Epidermal melanocyte (primary cell): ENCODE data around the gene CIB2.
"Not testable (repeated sequence)": the region's sequence is repeated elsewhere in the genome, so short reads cannot be mapped to it uniquely, and the experiment has no call there.

ENCODE experiments used
- DNase-seq: peaks from one replicate; pipeline ENCODE4 v3.0.0; 2011; ENCODE audit warnings: low spot score; ENCODE audit not compliant: insufficient read length

Gene CIB2

GRCh38 chr15:78131295-78132061, at the start of gene CIB2:
CIB2 (minus strand) TSS chr15:78131445; CDS start chr15:78131215, 230 bp downstream.
- DNase-seq = peak; percentile 84

- no peak for DNase-seq
Observed at GRCh38 chr15:78179906-78180305, 48.7 kb upstream of the CIB2 start.

- DNase-seq = no peak
Observed at GRCh38 chr15:78179286-78179840, 48.1 kb upstream of the CIB2 start.

GRCh38 chr15:78178064-78178463, 46.8 kb upstream of the CIB2 start:
- no peak for DNase-seq

GRCh38 chr15:78177447-78177873, 46.2 kb upstream of the CIB2 start:
- no peak for DNase-seq

- DNase-seq = no peak
Observed at GRCh38 chr15:78175330-78175729, 44.1 kb upstream of the CIB2 start.

GRCh38 chr15:78174401-78174800, 43.2 kb upstream of the CIB2 start:
- no peak for DNase-seq

- DNase-seq = no peak
Observed at GRCh38 chr15:78171864-78172472, 40.7 kb upstream of the CIB2 start.

GRCh38 chr15:78170848-78171773, 39.9 kb upstream of the CIB2 start:
- DNase-seq = no peak

- DNase-seq = no peak
Observed at GRCh38 chr15:78168608-78169007, 37.4 kb upstream of the CIB2 start.

GRCh38 chr15:78167227-78167888, 36.1 kb upstream of the CIB2 start:
- no peak for DNase-seq

GRCh38 chr15:78164010-78164409, 32.8 kb upstream of the CIB2 start:
- DNase-seq = no peak

- DNase-seq = no peak
Observed at GRCh38 chr15:78162038-78162437, 30.8 kb upstream of the CIB2 start.

- DNase-seq = no peak
Observed at GRCh38 chr15:78159395-78159794, 28.1 kb upstream of the CIB2 start.

GRCh38 chr15:78157203-78157602, 26.0 kb upstream of the CIB2 start:
- no peak for DNase-seq

GRCh38 chr15:78156653-78157052, 25.4 kb upstream of the CIB2 start:
- no peak for DNase-seq

GRCh38 chr15:78155355-78155939, 24.2 kb upstream of the CIB2 start:
- DNase-seq = no peak

GRCh38 chr15:78154955-78155354, 23.7 kb upstream of the CIB2 start:
- no peak for DNase-seq

GRCh38 chr15:78151075-78151474, 19.8 kb upstream of the CIB2 start:
- not testable (repeated sequence) for DNase-seq
